GM12878 (cell line): ENCODE results near the gene RPS6KL1. TPM values are rescaled to one million over a fixed set of nuclear protein-coding genes. Genes with fewer than 3 reads are reported as not detected.

Experiments used
- ATAC-seq: fragments of 200-7000 bp; cut with Tn5 transposase; 3 replicates; pipeline ENCODE4 v1.9.1; 2020; ENCODE audit warnings: mild to moderate bottlenecking, moderate library complexity
- BruUV-seq: library from RNA; stranded (reverse); fragments of 400-500 nt; replicated peaks from 2 replicates; lab custom pipeline; 2021; lab: Mats Ljungman, UMichigan
- CTCF ChIA-PET: fragments of 300-600 bp; sonication (Branson Sonifier 250); formaldehyde crosslinking; extraction: SDS; loops from one replicate; lab custom pipeline; 2021; ENCODE audit warnings: inconsistent platforms; lab: Yijun Ruan, JAX
- POLR2A ChIA-PET: fragments of 350-600 bp; formaldehyde crosslinking; extraction: SDS; loops from one replicate; lab custom pipeline; 2021; ENCODE audit warnings: inconsistent platforms; lab: Charles Lee
- RAD21 ChIA-PET: fragments of 300-600 bp; sonication (Branson Sonifier 250); formaldehyde crosslinking; loops from one replicate; lab custom pipeline; 2023; ENCODE audit warnings: antibody characterized with exemption; ENCODE audit not compliant: unreplicated experiment; lab: Charles Lee
- SMC1A ChIA-PET: fragments of 300-600 bp; sonication (Branson Sonifier 250); formaldehyde crosslinking; loops from one replicate; lab custom pipeline; 2023; ENCODE audit not compliant: unreplicated experiment, uncharacterized antibody; lab: Charles Lee
- DNase-seq: peaks from one replicate; pipeline ENCODE4 v3.0.0-alpha.2; 2011; ENCODE audit warnings: low read depth, low spot score
- FAIRE-seq: peaks from 3 replicates; lab custom pipeline; 2011; peaks lifted over from hg19 to GRCh38; lab: Jason Lieb, UNC
- H2AFZ ChIP-seq: 2 replicates; pipeline ENCODE4 v1.6.0; 2011; ENCODE audit warnings: low read depth, low read length, control low read depth; ENCODE audit not compliant: control insufficient read depth
- H3K27ac ChIP-seq: 2 replicates; pipeline ENCODE4 v1.5.1; 2011; ENCODE audit warnings: control low read depth; ENCODE audit not compliant: control insufficient read depth, insufficient read depth
- H3K27me3 ChIP-seq, 2 experiments: replicated peaks in 1 of 2; 2 replicates each; pipeline versions ENCODE4 v1.6.0 to v1.6.1; 2011; ENCODE audit warnings: low read length in 1 of 2; ENCODE audit not compliant: control insufficient read depth in 2 of 2, insufficient read depth in 2 of 2
- H3K36me3 ChIP-seq, 2 experiments: 2 replicates each; pipeline ENCODE4 v1.5.1; 2011; ENCODE audit warnings: low read length in 1 of 2; ENCODE audit not compliant: control insufficient read depth in 2 of 2, insufficient read depth in 2 of 2
- H3K4me1 ChIP-seq: 2 replicates; pipeline ENCODE4 v1.6.1; 2011; ENCODE audit warnings: mild to moderate bottlenecking, low read length, moderate library complexity, mixed read lengths; ENCODE audit not compliant: control insufficient read depth, insufficient read depth
- H3K4me2 ChIP-seq: 2 replicates; pipeline ENCODE4 v1.6.0; 2011; ENCODE audit warnings: control low read depth; ENCODE audit not compliant: control insufficient read depth, insufficient read depth
- H3K4me3 ChIP-seq: fragments of 200-600 bp; sonication (generic); 2 replicates; pipeline ENCODE4 v1.5.1; 2016
- H3K79me2 ChIP-seq: 2 replicates; pipeline ENCODE4 v1.6.0; 2011; ENCODE audit warnings: low read length; ENCODE audit not compliant: control insufficient read depth, insufficient read depth
- H3K9ac ChIP-seq: 2 replicates; pipeline ENCODE4 v1.8.0; 2011; ENCODE audit warnings: low read length, control low read depth, mixed read lengths; ENCODE audit not compliant: control insufficient read depth, insufficient read depth
- H3K9me3 ChIP-seq: replicated peaks from 3 replicates; pipeline ENCODE4 v1.5.1; 2011; ENCODE audit warnings: mild to moderate bottlenecking, low read length; ENCODE audit not compliant: control insufficient read depth, insufficient read depth
- H4K20me1 ChIP-seq: 2 replicates; pipeline ENCODE4 v1.6.0; 2011; ENCODE audit not compliant: control insufficient read depth, insufficient read depth
- CREM ChIP-seq: IDR thresholded peaks from 2 replicates; pipeline ENCODE4 v1.6.1; 2014; ENCODE audit warnings: antibody characterized with exemption, low read depth
- MYB ChIP-seq: fragments of 150-350 bp; IDR thresholded peaks from 2 replicates; pipeline ENCODE4 v1.6.1; 2014; ENCODE audit warnings: mild to moderate bottlenecking, low read depth, low read length, borderline replicate concordance
- NFXL1 ChIP-seq: fragments of 450-650 bp; IDR thresholded peaks from 2 replicates; pipeline ENCODE4 v1.6.1; 2017; ENCODE audit warnings: antibody characterized with exemption, mild to moderate bottlenecking, borderline replicate concordance
- REST ChIP-seq: IDR thresholded peaks from 2 replicates; pipeline ENCODE4 v1.6.1; 2012; ENCODE audit warnings: mild to moderate bottlenecking, low read depth, low read length
- RUNX3 ChIP-seq: IDR thresholded peaks from 2 replicates; pipeline ENCODE4 v1.6.1; 2012; ENCODE audit warnings: low read length, inconsistent platforms
- SIN3A ChIP-seq: IDR thresholded peaks from 2 replicates; pipeline ENCODE4 v1.6.1; 2012; ENCODE audit warnings: low read depth, low read length, improper control_type of control experiment
- ZNF687 ChIP-seq: fragments of 450-650 bp; IDR thresholded peaks from 2 replicates; pipeline ENCODE4 v1.6.1; 2017; ENCODE audit warnings: mild to moderate bottlenecking, moderate library complexity
- ZSCAN29 ChIP-seq: fragments of 450-650 bp; IDR thresholded peaks from 2 replicates; pipeline ENCODE4 v1.6.1; 2017; ENCODE audit warnings: mild to moderate bottlenecking, moderate library complexity
- WGBS: methylation state at CpG from one replicate; pipeline ENCODE4 v1.1.6; 2016; ENCODE audit warnings: low lambda C conversion rate; ENCODE audit not compliant: insufficient replicate concordance, insufficient coverage; ENCODE audit errors: missing lambda C conversion rate; 5-methylcytosine and 5-hydroxymethylcytosine counted together
- in situ Hi-C: fragments of 300-500 bp; cut with MboI; formaldehyde crosslinking; loops from 9 replicates; pipeline ENCODE4 v1.14.3; 2018; ENCODE audit warnings: mixed read lengths
- intact Hi-C: fragments of 100-400 bp; cut with micrococcal nuclease; formaldehyde crosslinking; loops from one replicate; pipeline ENCODE4 v1.14.2; 2022; ENCODE audit not compliant: unreplicated experiment
- polyA plus RNA-seq, 11 experiments: library from polyadenylated mRNA; depleted of rRNA in 4 of 11; unstranded in 6 of 11; stranded (reverse) in 5 of 11; fragments of >200 nt; fragmentation: Nextera tagmentation in 4 of 11; fragmentation: Illumina TruSeq in 1 of 11; extraction: Ambion mirVana in 4 of 11; extraction: Trizol in 1 of 11; gene quantifications; 1 replicate in 1 of 11; 2 replicates in 10 of 11; pipeline versions ENCODE4 v1.2.1 to v1.2.3, GENCODE V29; 2011 to 2016; ENCODE audit warnings: inconsistent platforms in 2 of 11, missing spikeins in 2 of 11, low read depth in 1 of 11
- total RNA-seq, 4 experiments: library from RNA; depleted of rRNA in 3 of 4; stranded (reverse); fragments of >200 nt in 3 of 4; fragmentation: Illumina TruSeq in 1 of 4; extraction: Trizol in 1 of 4; gene quantifications; 2 replicates each; pipeline versions ENCODE4 v1.2.1 to v1.2.3, GENCODE V29; 2013 to 2021
- TF ChIP-seq, protein P1 (sequence below): fragments of 450-650 bp; IDR thresholded peaks from 2 replicates; pipeline ENCODE4 v1.6.1; 2018; ENCODE audit warnings: borderline replicate concordance, mild to moderate bottlenecking; ENCODE audit not compliant: partially characterized antibody
- TF ChIP-seq, protein P2 (sequence below): fragments of 450-650 bp; formaldehyde crosslinking; IDR thresholded peaks from 2 replicates; pipeline ENCODE4 v1.4.0; 2022; ENCODE audit warnings: mild to moderate bottlenecking, moderate library complexity

Gene RPS6KL1
- total and polyA plus RNA-seq, 10 of the 15 experiments (the other 5 are each of a cell fraction or from before 2014, with no cell fraction given) = 0.04 to 4.2 (median 2.0) TPM

GRCh38 chr14:74858022-74858421, 65.0 kb downstream of the RPS6KL1 start:
- no peak overlapping the region for H3K4me3 ChIP-seq
- FAIRE-seq = no peak
- no peaks in the 10 kb centered on the region for H3K27me3 ChIP-seq
- no peaks in the 10 kb centered on the region for H3K9me3 ChIP-seq
- no peak overlapping the region for H3K9ac ChIP-seq
- no peak for ATAC-seq
- SMC1A ChIA-PET = interaction anchor here (0.6 to 11.1 kb wide), 5 partner anchors 11 to 230 kb away, joined by 3 to 165 read pairs (median 4); no protein-coding TSS in a partner anchor
- CTCF ChIA-PET = interaction anchor here (0.5 to 13.8 kb wide), 10 partner anchors 10 to 249 kb away, joined by 3 to 552 read pairs (median 24); partner anchors contain the start of genes DLST, EIF2B2 and PROX2
- RAD21 ChIA-PET = interaction anchor here (1.0 to 8.8 kb wide), 4 partner anchors 8 to 249 kb away, joined by 3 to 114 read pairs (median 5); no protein-coding TSS in a partner anchor
- no peak overlapping the region for H3K4me2 ChIP-seq
- H3K27ac ChIP-seq = no peak overlapping the region
- in situ Hi-C loops = no loop called here
- BruUV-seq = no TSS peak
- no peaks in the 10 kb centered on the region for H4K20me1 ChIP-seq
- no peaks in the 10 kb centered on the region for H3K4me1 ChIP-seq
- H3K36me3 ChIP-seq = no peaks in the 10 kb centered on the region
- H2AFZ ChIP-seq = no peak overlapping the region
- WGBS = 46% methylated on average over 1 of the region's 1 CpG
- POLR2A ChIA-PET = interaction anchor here (0.6 to 0.7 kb wide), 2 partner anchors 12 to 306 kb away, joined by 3 to 5 read pairs; no protein-coding TSS in a partner anchor
- TF ChIP-seq, protein P1, sequence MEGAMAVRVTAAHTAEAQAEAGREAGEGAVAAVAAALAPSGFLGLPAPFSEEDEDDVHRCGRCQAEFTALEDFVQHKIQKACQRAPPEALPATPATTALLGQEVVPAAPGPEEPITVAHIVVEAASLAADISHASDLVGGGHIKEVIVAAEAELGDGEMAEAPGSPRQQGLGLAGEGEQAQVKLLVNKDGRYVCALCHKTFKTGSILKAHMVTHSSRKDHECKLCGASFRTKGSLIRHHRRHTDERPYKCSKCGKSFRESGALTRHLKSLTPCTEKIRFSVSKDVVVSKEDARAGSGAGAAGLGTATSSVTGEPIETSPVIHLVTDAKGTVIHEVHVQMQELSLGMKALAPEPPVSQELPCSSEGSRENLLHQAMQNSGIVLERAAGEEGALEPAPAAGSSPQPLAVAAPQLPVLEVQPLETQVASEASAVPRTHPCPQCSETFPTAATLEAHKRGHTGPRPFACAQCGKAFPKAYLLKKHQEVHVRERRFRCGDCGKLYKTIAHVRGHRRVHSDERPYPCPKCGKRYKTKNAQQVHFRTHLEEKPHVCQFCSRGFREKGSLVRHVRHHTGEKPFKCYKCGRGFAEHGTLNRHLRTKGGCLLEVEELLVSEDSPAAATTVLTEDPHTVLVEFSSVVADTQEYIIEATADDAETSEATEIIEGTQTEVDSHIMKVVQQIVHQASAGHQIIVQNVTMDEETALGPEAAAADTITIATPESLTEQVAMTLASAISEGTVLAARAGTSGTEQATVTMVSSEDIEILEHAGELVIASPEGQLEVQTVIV = no peak
- TF ChIP-seq CREM (no peak), SIN3A (no peak), NFXL1 (no peak), MYB (no peak), ZNF687 (no peak), RUNX3 (no peak), REST (no peak), ZSCAN29 (no peak)
- TF ChIP-seq, protein P2, sequence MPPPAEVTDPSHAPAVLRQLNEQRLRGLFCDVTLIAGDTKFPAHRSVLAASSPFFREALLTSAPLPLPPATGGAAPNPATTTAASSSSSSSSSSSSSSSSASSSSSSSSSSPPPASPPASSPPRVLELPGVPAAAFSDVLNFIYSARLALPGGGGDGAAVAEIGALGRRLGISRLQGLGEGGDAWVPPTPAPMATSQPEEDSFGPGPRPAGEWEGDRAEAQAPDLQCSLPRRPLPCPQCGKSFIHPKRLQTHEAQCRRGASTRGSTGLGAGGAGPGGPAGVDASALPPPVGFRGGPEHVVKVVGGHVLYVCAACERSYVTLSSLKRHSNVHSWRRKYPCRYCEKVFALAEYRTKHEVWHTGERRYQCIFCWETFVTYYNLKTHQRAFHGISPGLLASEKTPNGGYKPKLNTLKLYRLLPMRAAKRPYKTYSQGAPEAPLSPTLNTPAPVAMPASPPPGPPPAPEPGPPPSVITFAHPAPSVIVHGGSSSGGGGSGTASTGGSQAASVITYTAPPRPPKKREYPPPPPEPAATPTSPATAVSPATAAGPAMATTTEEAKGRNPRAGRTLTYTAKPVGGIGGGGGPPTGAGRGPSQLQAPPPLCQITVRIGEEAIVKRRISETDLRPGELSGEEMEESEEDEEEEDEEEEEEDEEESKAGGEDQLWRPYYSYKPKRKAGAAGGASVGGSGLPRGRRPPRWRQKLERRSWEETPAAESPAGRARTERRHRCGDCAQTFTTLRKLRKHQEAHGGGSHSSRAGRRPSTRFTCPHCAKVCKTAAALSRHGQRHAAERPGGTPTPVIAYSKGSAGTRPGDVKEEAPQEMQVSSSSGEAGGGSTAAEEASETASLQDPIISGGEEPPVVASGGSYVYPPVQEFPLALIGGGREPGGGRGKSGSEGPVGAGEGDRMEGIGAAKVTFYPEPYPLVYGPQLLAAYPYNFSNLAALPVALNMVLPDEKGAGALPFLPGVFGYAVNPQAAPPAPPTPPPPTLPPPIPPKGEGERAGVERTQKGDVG (CRISPR knock-in tag) = no peak
- intact Hi-C loops = no loop called here
- no peaks in the 10 kb centered on the region for H3K79me2 ChIP-seq
- no peak for DNase-seq
